ENCODE measurements around the gene CEP85L. TPM values are rescaled to one million over a fixed set of nuclear protein-coding genes. Genes with fewer than 3 reads are reported as not detected.

The CEP85L gene
- total RNA-seq, 4 donors from 2014 or later = 12.6 to 16.2 (median 13.4) TPM

- TF ChIP-seq EP300 (IDR thresholded peaks at IDR 0.05) = no peak
- no peak for TF ChIP-seq POLR2A (IDR thresholded peaks at IDR 0.05; ENCODE audit: low read depth)
- no peak for TF ChIP-seq POLR2AphosphoS5 (IDR thresholded peaks at IDR 0.05)
- no peak for TF ChIP-seq CTCF (IDR thresholded peaks at IDR 0.05)
- intact Hi-C loops (cut with DNase I) = no loop called here
- WGBS = 77% methylated on average over 2 of the region's 2 CpGs
- Histone ChIP-seq H3K27me3 (no peaks in the 10 kb centered on the region), H3K36me3 (peaks cover 0 to 11% (median 2%) of the 10 kb centered on the region in 4 donors), H3K27ac (replicated peaks in 1 of 4) (peak overlapping the region in 1 of 4 donors; percentile 42), H3K4me3 (no peak overlapping the region), H3K9me3 (no peaks in the 10 kb centered on the region), H3K4me1 (peaks cover 33 to 45% (median 35%) of the 10 kb centered on the region in 4 donors)
- no peak for DNase-seq (ENCODE audit: extremely low spot score)
Measured at GRCh38 chr6:118524686-118525085, 126.7 kb downstream of the CEP85L start.

GRCh38 chr6:118523216-118523615 lies 128.2 kb downstream of the CEP85L start:
- whole genome bisulfite sequencing = 97% methylated on average over 5 of the region's 5 CpGs
- no peak for DNase-seq (ENCODE audit: extremely low spot score)
- H3K27me3 ChIP-seq = no peaks in the 10 kb centered on the region
- no peaks in the 10 kb centered on the region for H3K9me3 ChIP-seq
- H3K27ac ChIP-seq (replicated peaks in 1 of 4) = no peak overlapping the region
- peaks cover 23 to 31% (median 27%) of the 10 kb centered on the region in 4 donors for H3K4me1 ChIP-seq
- H3K36me3 ChIP-seq = peaks cover 0 to 11% (median 2%) of the 10 kb centered on the region in 4 donors
- intact Hi-C loops (cut with DNase I) = no loop called here
- no peak for TF ChIP-seq CTCF (IDR thresholded peaks at IDR 0.05)
- TF ChIP-seq POLR2AphosphoS5 (IDR thresholded peaks at IDR 0.05) = no peak
- TF ChIP-seq EP300 (IDR thresholded peaks at IDR 0.05) = no peak
- TF ChIP-seq POLR2A (IDR thresholded peaks at IDR 0.05; ENCODE audit: low read depth) = no peak
- no peak overlapping the region for H3K4me3 ChIP-seq

- WGBS = 98% methylated on average over 3 of the region's 4 CpGs
- Histone ChIP-seq H3K36me3 (peaks cover 0 to 11% (median 2%) of the 10 kb centered on the region in 4 donors), H3K27me3 (no peaks in the 10 kb centered on the region), H3K27ac (replicated peaks in 1 of 4) (no peak overlapping the region), H3K9me3 (no peaks in the 10 kb centered on the region), H3K4me3 (no peak overlapping the region), H3K4me1 (peaks cover 19 to 25% (median 22%) of the 10 kb centered on the region in 4 donors)
- no peak for DNase-seq (ENCODE audit: extremely low spot score)
- no peak for TF ChIP-seq POLR2AphosphoS5 (IDR thresholded peaks at IDR 0.05)
- TF ChIP-seq CTCF (IDR thresholded peaks at IDR 0.05) = no peak
- no peak for TF ChIP-seq EP300 (IDR thresholded peaks at IDR 0.05)
- TF ChIP-seq POLR2A (IDR thresholded peaks at IDR 0.05; ENCODE audit: low read depth) = no peak
- intact Hi-C loops (cut with DNase I) = no loop called here
Measured at GRCh38 chr6:118522422-118522821, 129.0 kb downstream of the CEP85L start.

GRCh38 chr6:118514689-118515088 lies 136.7 kb downstream of the CEP85L start:
- Histone ChIP-seq H3K9me3 (no peaks in the 10 kb centered on the region), H3K4me1 (peaks cover 0 to 12% (median 8%) of the 10 kb centered on the region in 4 donors), H3K27me3 (no peaks in the 10 kb centered on the region), H3K4me3 (no peak overlapping the region), H3K27ac (replicated peaks in 1 of 4) (no peak overlapping the region), H3K36me3 (no peaks in the 10 kb centered on the region)
- TF ChIP-seq CTCF (IDR thresholded peaks at IDR 0.05) (no peak), POLR2AphosphoS5 (IDR thresholded peaks at IDR 0.05) (no peak), POLR2A (IDR thresholded peaks at IDR 0.05; ENCODE audit: low read depth) (no peak), EP300 (IDR thresholded peaks at IDR 0.05) (no peak)
- intact Hi-C loops (cut with DNase I) = no loop called here
- no peak for DNase-seq (ENCODE audit: extremely low spot score)
- WGBS = 62% methylated on average over 3 of the region's 3 CpGs
